ENCODE data around the gene APOE.
"Not testable (repeated sequence)": the region's sequence is repeated elsewhere in the genome, so short reads cannot be mapped to it uniquely, and the experiment has no call there.

The APOE gene

DNA sequence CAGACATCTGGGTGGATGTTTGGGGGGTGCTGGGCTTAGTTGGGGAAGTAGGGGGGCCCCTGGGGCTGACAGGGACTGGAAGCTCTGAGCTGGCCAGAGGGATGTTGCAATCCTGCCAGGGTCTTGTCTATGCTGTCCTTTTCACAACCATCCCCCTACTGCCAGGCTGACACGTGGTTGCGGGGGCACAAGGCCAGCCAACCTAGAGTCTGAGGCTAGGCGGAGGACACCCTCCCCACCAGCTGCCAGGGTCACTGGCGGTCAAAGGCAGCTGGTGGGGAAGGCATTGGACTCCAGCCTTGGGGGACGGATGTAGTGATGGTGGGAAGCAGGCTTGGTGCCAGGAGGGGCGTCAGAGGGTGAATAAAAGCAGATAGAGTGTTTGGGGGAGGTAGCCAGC, 7.3 kb downstream of the APOE start:
- DNase-seq = peak; percentile 72

DNA sequence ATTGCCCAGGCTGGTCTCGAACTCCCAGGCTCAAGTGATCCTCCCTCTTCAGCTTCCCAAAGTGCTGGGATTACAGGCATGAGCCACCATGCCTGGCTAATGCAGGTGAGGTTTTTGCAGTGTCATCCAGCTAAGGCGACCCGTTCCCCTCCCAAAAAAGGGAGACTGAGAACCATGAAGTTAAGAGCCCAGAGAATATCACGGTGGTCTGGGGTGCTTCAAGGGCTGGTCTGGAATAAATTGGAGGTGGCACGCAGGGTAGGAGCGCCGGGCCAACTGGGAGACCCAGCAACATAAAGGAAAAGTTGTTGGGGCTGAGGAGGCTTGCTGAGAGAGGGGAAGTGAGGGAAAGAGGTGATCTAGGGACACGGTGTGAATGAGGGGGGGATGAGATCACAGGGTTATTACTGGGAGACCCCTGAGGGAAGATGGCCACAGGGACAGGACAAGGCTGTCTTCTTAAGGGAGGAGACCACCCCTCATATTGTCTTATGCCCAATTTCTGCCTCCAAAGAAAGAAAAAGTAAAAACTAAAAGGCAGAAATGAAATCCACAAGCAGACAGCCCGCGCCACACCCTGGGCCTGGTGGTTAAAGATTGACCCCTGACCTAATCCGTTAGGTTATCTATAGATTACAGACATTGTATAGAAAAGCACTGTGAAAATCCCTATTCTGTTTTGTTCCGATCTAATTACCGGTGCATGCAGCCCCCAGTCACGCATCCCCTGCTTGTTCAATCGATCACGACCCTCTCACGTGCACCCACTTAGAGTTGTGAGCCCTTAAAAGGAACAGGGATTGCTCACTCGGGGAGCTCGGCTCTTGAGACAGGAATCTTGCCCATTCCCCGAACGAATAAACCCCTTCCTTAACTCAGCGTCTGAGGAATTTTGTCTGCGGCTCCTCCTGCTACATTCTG, 8.2 kb downstream of the APOE start:
- DNase-seq = peak; percentile 40

DNA sequence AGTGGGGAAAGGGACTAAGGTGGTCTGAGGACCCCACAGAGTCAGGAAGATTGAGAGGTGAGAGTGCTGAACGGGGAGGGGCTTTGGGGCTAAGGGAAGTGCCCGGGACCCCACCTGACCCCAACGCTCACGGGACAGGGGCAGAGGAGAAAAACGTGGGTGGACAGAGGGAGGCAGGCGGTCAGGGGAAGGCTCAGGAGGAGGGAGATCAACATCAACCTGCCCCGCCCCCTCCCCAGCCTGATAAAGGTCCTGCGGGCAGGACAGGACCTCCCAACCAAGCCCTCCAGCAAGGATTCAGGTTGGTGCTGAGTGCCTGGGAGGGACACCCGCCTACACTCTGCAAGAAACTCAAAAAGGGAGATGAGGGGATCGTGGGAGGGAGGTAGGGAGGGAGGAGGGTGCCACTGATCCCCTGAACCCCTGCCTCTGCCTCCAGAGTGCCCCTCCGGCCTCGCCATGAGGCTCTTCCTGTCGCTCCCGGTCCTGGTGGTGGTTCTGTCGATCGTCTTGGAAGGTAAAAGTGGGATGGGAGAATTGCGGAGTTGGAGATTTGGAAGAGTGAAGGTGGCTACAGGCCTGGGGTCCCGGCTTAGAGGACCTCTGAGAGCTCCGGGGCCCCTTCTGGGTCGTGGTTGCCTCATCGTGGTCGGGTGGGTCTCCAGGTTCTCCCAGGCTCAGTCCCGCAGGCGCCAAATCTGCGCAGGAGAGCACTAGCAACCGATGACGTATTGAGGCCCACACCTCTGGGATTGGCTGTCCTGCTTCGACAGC, 9.0 kb downstream of the APOE start, which contains the start of gene APOC1:
Gene APOC1 (plus strand): TSS at position 176 of the 774 bp plus-strand sequence. CDS start 284 bp downstream, at position 460.
- peak; percentile 83 for DNase-seq

DNA sequence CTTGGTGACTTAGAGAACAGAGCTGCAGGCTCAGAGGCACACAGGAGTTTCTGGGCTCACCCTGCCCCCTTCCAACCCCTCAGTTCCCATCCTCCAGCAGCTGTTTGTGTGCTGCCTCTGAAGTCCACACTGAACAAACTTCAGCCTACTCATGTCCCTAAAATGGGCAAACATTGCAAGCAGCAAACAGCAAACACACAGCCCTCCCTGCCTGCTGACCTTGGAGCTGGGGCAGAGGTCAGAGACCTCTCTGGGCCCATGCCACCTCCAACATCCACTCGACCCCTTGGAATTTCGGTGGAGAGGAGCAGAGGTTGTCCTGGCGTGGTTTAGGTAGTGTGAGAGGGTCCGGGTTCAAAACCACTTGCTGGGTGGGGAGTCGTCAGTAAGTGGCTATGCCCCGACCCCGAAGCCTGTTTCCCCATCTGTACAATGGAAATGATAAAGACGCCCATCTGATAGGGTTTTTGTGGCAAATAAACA, 18.7 kb downstream of the APOE start:
- no peak for DNase-seq

DNA sequence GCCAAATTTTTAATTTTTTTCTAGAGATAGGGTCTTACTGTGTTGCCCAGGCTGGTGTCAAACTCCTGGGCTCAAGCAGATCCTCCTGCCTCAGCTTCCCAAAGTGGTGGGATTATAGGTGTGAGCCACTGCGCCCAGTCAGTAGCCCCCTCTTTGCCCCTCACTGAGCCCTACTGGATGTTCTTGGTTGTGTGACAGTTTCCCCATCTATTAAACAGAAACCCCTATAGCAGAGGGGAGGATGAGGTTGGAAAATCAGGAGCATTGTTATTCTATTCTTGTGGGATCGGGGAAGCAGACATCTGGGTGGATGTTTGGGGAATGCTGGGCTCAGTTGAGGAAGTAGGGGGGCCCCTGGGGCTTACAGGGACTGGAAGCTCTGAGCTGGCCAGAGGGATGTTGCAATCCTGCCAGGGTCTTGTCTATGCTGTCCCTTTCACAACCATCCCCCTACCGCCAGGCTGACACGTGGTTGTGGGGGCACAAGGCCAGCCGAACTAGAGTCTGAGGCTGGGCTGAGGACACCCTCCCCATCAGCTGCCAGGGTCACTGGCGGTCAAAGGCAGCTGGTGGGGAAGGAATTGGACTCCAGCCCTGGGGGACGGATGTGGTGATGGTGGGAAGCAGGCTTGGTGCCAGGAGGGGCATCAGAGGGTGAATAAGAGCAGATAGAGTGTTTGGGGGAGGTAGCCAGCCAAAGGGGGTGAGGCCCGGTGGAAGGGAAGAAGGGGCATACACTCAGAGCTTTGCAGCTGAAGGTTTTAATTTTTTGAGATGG, 19.7 kb downstream of the APOE start:
- peak; percentile 98 for DNase-seq

DNA sequence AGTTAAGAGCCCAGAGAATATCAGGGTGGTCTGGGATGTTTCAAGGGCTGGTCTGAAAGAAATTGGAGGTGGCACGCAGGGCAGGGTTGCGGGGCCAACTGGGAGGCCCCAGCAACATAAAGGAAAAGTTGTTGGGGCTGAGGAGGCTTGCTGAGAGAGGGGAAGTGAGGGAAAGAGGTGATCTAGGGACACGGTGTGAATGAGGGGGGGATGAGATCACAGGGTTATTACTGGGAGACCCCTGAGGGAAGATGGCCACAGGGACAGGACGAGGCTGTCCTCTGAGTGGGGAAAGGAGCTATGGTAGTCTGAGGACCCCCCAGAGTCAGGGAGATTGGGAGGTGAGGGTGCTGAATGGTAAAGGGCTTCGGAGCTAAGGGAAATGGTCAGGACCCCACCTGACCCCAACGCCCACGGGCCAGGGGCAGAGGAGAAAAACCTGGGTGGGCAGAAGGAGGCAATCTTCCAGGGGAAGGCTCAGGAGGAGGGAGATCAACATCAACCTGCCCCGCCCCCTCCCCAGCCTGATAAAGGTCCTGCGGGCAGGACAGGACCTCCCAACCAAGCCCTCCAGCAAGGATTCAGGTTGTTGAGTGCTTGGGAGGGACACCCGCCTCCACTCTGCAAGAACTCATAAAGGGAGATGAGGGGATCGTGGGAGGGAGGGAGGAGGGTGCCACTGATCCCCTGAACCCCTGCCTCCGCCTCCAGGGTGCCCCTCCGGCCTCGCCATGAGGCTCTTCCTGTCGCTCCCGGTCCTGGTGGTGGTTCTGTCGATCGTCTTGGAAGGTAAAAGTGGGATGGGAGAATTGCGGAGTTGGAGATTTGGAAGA, 20.9 kb downstream of the APOE start:
- DNase-seq = not testable (repeated sequence)

DNA sequence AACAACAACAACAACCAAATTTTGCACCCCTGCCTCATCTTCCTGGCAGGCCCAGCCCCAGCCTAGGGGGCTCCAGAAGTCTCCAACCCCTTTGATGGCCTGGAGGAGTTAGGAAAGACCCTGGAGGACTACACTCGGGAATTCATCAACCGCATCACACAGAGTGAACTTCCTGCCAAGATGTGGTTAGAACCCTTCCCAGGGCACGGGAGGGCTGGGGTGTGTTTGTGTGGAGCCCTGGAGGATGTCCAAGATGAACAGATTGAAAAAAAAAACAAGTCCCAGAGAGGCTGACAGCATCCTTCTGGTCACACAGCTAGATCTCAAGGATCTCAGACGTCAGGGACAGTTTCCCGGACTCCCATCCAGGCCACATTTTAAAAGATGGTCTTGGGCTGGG, 22.1 kb downstream of the APOE start:
- DNase-seq = no peak

DNA sequence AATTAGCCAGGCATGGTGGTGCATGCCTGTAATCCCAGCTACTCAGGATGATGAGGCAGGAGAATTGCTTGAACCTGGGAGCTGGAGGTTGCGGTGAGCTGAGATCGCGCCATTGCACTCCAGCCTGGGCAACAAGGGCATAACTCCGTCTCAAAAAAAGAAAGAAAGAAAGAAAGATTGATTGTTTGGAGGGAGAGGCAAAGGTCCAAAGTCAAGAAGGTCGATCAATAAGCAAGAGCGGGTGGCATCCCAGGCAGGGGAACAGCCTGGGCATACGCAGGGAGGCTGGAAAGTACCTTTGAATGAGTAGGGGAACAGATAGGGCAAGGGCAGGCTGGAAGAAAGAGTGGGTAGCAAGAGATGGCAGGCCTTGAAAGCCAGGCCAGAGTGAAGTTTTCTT, 24.5 kb downstream of the APOE start:
- no peak for DNase-seq

DNA sequence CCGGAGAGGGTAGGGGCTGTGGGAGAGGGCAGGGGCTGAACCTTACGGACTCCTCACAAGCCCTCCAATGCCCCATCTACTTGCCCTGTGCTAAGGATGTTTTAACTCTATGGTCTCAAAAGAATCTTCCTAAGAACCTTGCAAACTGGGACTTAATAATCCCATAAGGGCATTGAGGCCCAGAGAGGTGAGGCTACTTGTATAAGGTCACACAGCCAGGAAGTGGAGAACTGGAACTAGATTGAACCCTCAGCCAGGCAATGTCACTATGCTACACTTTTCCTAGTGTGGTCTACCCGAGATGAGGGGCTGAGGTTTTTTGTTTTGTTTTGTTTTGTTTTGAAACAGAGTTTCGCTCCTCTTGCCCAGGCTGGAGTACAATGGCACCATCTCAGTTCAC, 25.9 kb downstream of the APOE start:
- no peak for DNase-seq

DNA sequence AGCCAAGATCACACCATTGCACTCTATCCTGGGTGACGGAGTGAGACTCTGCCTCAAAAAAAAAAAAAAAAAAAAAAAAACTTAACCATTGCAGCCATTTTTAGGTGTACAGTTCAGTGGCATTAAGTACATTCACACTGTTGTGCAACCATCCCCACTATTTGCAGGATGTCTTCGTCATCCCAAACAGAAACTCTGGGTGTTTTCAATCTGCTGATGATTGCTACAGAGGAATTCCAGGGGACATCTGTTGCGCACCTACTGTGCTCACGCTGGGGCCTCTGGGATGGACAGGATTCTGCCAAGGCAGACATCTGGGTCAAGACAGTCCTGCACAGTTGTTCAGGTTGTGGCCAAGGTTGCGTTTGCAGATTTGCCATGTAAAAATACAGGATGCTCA, 34.1 kb downstream of the APOE start:
- DNase-seq = peak; percentile 89

DNA sequence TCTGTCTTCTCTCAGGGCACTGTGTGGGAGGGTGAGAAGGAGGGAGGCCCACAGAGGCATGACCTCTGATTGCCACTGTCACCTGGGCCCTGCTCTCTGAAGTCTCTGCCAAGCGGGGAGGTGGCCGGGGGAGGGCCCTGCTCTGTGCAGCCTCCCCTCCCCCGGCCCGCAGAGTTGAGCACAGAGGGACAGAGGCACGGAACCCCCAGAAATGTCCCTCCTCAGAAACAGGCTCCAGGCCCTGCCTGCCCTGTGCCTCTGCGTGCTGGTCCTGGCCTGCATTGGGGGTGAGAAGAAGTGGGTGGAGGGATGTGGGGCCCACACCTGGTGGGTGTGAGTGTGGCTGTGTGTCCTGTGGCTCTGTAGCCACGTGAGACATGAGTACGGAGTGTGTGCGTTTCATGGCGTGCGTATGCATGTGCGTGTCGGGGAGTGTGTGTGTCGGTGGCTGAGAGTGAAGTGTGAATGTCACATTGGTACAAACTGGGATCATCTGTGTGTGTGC, 36.5 kb downstream of the APOE start, which contains the start of gene APOC4:
Gene APOC4 (plus strand): TSS at position 171 of the 505 bp plus-strand sequence. CDS start 41 bp downstream, at position 212.
- DNase-seq = no peak

DNA sequence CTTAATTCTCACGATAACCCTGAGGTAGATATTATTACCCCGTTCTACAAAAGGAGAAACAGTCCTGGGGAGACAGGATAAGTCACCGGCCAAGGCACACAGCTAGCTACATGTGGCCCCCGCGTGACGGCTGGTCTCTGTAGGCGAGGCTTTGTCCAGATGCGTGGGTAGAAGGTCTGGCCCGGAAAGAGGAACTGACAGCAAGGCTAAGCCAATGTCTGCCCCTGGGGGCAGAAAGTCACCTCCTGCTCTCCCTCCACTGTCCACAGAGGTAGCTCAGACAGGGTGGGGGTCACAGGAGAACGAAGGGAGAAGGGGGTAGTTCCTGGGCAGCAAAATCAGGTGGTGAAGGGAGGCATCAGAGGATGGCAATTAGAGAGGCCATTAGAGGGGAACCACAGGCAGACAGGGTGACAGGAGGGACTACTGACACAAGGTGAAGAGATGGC, 38.2 kb downstream of the APOE start:
- peak; percentile 97 for DNase-seq

DNA sequence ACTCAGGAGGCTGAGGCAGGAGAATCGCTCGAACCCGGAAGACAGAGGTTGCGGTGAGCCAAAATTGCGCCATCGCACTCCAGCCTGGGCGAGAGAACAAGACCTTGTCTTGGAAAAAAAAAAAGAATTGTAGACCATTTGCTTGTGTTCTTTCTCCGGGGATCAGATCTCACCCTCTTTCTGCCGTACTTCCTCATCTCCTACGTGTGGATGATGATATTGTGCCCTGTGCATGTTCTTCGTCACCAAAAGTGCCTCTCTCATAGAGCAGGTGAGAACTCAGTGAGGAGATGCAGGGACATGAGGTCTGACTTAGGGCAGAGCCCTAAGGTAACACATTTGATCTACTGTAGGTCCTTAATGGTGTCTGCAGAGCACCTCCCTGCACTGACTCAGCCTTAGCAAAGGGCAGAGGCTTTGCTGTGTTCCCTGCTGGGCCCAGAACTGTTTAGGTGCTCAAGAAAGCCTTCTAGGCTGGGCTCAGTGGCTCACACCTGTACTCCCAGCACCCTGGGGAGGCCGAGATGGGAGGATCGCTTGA, 41.5 kb downstream of the APOE start:
- DNase-seq = peak; percentile 97

DNA sequence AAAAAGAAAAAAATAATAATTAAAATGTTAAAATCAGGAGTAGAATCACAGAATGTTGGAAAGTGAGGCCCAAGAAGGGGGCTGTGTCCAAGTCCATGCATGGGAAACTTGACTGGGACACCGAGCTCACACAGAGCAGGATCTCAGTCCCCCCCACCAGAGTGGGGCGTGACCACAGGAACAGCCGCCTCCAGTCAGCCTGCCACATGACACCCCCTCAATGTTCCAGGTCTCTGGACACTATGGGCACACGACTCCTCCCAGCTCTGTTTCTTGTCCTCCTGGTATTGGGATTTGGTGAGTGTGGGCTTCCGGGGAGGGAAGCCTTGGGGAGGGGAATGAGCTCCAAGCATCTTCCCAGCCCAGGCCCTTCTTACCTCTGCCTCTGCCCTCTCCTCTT, 42.6 kb downstream of the APOE start:
- no peak for DNase-seq

DNA sequence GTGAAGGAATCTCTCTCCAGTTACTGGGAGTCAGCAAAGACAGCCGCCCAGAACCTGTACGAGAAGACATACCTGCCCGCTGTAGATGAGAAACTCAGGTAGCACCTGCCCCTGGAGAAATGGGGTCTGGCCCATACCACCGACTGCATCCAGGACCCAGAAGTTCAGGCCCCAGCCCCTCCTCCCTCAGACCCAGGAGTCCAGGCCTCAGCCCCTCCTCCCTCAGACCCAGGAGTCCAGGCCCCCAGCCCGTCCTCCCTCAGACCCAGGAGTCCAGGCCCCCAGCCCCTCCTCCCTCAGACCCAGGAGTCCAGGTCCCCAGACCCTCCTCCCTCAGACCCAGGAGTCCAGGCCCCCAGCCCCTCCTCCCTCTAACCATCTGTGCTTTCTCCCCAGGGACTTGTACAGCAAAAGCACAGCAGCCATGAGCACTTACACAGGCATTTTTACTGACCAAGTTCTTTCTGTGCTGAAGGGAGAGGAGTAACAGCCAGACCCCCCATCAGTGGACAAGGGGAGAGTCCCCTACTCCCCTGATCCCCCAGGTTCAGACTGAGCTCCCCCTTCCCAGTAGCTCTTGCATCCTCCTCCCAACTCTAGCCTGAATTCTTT, 43.3 kb downstream of the APOE start:
- DNase-seq = no peak

DNA sequence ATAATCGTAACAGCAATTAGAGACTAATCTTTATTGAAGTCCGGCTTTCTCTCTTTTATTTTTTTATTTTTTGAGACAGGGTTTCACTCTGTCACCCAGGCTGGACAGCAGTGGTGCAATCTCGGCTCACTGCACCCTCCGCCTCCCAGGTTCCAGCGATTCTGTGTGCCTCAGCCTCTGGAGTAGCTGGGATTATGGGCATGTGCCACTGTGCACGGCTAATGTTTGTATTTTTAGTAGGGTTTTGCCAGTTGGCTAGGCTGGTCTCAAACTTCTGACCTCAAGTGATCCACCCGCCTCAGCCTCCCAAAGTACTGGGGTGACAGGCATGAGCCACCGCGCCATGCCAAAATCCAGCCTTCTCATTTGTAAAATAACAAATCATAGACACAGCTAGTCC, 44.0 kb downstream of the APOE start:
- DNase-seq = no peak

DNA sequence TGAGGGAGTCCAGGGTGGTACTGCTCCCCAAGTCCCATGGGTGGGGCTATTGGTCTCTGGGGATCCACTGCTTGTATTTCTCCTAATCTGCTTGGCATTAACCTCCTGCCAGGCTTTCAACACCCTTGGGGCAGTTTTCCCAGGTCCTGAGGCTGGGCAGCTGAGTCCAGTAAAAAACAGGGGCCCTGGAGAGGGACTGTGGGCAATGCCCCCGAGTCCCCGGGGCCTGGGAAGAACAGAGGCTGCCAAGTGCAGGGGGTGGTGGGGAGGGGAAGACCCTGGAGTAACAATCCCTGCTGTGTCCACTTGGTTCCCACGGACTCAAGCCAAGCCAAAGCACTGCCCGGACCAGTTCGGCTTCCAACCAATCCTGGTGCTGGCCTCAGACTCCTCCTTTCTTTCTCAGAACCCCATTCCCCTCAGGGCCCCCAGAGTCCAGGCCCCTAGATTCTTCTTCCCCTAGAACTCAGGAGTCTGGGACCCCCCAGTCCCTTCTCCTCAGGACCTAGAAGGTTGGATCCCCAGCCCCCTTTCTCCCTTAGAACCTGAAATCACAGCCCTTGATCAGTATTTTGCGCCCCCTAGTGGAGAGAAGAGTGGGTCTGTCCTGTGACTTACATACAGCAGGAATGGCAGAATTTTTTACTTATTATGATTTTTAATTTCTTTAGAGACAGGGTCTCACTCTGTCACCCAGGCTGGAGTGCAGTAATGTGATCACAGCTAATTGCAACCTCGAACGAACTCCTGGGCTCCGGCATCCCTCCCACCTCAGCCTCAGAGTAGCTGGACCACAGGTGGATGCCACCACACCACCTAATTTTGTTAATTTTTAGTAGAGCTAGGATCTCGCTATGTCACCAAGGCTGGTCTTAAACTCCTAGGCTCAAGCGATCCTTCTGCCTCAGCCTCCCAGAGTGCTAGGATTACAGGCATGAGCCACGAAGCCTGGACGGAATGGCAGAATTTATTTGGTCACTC, 45.9 kb downstream of the APOE start:
- peak; percentile 78 for DNase-seq

DNA sequence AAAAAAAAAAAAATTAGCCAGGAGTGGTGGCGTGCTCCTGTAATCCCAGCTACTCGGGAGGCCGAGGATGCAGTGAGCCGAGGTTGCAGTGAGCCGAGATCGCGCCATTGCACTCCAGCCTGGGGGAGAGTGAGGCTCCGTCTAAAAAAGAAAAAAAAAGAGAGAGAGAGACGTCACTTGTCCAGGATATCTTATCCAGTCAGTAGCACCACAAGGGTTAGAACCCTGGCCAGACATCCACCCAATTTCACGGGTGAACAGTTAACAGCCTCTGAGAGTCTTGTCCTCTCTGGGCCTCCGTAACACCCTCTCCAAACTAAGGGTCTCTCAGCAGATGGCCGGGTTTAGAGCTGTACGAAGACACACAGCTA, 48.7 kb downstream of the APOE start:
- DNase-seq = no peak

DNA sequence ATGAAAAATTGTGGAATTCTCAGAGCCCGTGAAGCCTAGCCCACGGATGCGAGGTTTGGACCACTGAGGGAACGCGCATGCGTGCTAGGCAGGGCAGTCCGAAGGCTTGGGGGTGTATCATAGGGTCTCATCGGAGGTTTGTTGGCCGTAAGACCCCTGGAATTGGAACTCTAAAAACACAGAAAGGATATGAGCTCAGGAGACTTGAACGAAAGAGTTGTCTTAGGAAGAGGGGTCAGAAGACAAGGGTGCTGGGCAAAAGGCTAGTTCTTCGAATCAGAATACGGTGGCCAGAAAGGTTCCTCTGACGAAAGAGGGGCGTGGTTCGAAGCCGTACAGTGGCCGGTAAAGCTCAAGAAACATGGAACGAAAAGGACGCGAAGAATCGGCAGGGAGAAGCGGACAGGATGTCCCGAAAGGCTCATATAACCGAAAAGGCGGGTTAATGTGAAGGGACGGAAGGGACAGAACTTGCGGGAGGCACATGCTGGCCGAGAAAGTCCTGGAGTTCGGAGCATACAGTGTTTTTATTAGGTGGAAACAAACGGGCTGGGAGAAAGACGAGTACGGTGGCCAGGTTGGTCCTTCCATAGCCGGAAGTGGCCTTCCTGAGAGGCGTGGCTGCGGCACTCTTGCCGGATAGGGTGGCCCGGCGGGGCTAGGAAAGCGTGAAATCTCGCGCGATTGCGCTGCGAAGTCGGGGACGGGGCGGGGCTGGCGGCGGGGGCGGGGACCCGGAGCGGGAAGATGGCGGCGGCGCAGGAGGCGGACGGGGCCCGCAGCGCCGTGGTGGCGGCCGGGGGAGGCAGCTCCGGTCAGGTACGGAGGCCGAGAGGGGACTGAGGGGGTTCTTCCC, 49.3 kb downstream of the APOE start, which contains the start of gene CLPTM1:
Gene CLPTM1 (plus strand): TSS at position 732 of the 856 bp plus-strand sequence. CDS start 16 bp downstream, at position 748.
- peak; percentile 97 for DNase-seq

Measured in MV-4-11 (cell line).